HG02870 (cell line): ENCODE measurements around the gene COPE.
"Not testable (repeated sequence)": the region's sequence is repeated elsewhere in the genome, so short reads cannot be mapped to it uniquely, and the experiment has no call there.

Source experiments
- ATAC-seq: cut with Tn5 transposase; IDR thresholded peaks from one replicate; pipeline ENCODE4 v1.9.1; 2021; ENCODE audit warnings: mild to moderate bottlenecking, moderate library complexity; ENCODE audit not compliant: unreplicated experiment

Gene COPE

DNA sequence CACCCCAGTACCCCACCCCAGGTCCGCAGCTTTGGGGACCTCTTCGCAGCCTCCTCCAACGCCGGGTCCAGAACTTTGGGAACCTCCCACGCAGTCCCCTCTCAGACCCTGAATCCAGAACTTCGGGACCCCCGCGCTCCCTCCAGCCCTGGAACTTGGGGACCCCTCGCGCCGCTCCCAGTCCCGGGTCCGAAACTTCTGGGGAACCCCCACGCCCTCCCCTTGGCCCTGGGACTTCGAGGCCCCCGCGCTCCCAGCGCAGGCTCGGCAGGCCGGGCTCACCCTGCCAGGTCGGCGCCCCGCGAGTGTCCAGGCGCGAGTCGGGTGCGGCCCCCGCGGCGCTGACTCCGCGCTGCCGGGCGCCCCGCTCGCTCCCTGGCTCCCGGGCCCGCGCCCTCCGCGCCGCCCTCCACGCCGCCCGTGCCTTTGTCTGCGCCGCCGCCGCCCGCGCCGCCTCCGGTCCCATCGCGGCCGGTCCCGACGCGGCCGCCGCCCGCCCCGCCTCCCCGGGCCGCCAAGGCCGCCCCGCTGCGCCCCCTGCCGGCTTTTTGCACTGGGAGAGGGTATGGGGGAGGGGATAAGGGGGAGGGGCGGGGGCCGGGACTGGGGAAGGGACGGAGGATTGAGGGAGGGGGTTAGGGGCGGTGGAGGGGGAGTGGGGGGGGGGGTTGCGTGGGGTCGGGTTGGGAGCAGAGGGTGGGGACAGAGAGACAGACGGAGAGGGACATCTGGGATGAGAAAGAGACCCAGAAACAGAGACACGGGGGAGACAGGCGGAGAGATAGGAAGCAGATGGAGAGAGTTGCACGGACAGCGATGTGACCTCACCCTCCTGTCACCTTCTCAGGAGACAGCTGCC lies 21.8 kb upstream of the COPE start, which contains the start of gene HOMER3:
Gene HOMER3 (minus strand): TSS at position 449 of the 859 bp plus-strand sequence. CDS start 2,235 bp downstream, outside the sequence.
- no peak for ATAC-seq

DNA sequence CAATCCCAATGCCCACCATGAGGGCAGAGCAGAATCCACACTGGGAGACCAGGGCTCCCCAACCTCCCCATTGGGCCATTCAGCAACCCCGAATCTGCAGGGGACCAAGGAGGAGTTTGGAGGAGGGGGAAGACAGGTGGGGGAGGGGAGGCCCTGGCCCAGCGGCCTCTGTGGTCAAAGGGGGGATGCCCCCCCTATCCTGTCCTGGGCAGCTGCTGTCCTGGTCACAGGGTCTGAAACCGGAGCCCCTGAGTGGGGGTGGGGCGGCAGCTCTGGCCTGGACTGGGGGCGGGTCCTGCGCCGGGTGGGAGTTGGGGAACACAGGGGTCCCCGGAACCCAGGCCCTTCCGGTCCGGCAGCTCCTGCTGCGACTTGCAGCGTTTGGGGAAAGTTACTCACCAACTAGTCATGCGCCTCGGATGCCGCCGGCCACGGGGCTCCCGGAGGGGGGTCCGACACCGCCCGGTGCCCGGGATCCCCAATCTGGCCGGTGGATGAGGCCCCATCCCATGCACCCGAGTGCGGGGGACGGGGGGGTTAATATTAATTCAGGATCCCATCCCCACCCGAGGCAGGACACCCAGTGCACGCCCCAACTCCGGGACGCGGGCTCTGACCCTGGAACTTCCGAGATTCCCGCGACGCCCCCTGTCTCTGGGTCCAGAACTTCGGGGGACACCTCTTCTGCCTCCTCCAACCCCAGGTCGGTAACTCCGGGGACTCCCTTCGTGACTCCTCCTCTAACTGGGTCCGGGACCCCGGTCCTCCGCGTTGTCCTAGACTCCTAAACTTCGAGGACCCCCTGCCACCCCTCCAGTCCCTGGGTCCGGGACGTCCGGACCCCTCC lies 21.0 kb upstream of the COPE start:
- no peak for ATAC-seq

DNA sequence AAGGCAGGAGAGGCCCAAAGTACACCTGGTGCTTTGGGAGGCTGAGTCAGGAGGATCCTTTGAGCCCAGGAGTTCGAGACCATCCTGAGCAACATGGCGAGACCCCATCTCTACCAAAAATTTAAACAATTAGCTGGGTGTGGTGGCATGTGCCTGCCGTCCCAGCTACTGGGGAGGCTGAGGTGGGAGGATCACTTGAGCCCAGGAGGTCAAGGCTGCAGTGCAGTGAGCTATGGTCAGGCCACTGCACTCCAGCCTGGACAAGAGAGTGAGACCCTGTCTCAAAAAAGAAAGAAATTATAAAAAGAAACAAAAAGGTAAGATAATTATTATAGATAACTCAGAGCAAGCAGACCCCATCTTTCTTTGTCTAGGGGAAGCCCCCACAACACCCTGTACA lies 20.0 kb upstream of the COPE start:
- ATAC-seq: no peak

DNA sequence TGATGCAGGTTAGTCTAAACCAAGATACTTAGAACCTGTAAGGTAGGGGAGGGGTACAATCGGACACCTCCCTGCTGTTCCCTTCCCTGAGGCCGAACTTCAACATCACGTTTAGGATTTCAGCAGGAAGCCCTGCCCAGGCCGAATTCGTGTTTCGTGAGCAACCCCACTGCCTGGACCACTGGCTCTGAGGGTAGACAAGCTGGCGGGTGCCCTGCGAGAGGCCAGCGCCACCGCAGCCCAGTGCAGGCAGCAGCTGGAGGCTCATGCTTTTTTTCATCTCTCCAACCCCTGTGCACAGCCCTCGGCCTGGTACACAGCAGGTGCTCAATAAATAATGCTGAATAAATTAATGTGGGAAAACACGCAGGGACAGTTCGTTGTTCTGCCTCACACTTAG lies 14.1 kb upstream of the COPE start:
- no peak for ATAC-seq

DNA sequence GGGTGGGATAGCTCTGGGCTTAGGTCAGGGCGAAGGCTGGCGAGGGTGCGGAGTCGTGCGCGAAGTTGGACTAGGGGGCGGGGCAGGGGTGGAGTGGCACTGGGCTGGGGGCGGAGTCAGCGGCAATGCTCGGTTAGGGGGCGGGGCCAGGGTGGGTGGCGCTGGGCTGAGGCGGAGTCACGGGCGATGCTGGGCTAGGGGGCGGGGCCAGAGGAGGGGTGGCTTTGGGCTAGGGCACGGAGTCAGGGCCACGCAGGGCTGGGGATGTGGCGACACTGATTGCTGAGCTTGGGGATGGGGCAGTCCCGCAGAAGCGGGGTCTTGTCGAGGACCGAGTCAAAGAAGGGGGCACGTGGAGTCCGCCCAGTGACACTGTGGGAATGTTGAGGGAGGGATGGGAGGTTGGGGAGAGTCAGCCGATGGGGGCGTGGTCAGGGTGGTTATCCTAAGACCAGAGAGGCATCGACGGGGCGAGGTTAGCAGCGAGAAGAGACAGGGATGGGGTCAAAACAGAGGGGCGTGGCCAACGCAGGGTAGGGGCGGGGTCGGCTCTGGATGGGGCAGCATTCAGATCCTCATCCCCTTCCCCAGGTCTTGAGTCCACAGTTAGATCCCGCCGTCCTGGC lies 13.1 kb upstream of the COPE start:
- no peak for ATAC-seq

DNA sequence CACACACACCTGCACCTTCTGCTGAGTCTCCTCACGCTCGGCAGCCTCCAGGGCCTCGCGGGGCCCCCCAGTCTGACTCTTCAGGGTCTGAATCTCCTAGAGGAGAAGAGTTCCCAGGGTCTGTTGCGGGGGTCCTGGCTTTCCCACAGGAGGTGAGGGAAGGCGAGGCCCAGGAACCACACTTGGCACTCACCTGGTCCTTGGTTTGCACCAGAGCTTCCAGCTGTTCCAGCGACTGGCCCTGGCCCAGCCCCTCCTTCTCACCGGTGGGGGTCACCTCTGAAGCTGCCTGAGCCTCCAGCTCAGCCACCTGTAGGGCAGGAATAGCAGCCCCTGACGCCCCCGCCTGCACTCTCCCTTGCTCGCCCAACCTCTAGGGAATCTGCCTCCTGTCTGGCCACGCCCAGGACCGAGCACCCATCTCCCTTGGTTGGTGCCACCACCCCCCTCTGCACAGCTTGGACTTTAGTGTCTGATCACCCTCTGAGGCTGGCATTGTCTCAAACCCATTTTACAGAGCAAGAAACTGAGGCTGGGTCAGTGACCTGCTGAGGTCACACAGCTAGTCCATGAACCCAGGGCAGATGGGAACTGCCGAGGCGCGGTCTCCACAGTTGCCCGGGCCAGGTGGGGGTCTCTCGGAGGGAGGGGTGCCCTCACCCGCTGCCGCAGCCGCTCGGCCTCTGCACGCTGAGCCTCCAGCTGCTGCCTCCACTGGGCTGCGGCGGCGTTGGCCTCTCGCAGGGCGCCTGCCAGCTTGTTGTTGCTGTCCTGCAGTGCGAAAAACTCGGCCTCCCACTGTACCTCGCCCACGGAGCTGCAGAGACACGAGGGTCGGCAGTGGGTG lies 12.4 kb upstream of the COPE start:
- ATAC-seq: no peak

DNA sequence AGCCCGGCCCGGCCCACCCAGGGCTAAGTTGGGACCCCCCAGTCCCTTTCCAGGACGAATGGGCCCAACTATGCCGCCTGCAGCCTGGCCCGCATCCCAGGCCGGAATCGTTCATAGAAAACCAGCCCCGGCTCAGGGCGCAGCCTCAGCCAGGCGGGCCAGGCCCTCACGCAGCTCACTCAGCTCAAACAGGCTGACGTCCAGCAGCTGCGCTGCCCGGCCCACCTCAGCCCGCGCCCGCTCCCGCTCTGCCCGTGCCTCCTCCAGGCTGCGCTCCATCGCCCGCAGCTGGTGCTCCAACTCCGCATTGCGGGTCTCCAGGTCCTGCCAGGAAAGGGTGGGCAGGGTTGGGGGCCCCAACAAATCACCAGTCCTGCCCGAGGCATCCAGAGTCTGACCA lies 10.1 kb upstream of the COPE start:
- no peak for ATAC-seq

DNA sequence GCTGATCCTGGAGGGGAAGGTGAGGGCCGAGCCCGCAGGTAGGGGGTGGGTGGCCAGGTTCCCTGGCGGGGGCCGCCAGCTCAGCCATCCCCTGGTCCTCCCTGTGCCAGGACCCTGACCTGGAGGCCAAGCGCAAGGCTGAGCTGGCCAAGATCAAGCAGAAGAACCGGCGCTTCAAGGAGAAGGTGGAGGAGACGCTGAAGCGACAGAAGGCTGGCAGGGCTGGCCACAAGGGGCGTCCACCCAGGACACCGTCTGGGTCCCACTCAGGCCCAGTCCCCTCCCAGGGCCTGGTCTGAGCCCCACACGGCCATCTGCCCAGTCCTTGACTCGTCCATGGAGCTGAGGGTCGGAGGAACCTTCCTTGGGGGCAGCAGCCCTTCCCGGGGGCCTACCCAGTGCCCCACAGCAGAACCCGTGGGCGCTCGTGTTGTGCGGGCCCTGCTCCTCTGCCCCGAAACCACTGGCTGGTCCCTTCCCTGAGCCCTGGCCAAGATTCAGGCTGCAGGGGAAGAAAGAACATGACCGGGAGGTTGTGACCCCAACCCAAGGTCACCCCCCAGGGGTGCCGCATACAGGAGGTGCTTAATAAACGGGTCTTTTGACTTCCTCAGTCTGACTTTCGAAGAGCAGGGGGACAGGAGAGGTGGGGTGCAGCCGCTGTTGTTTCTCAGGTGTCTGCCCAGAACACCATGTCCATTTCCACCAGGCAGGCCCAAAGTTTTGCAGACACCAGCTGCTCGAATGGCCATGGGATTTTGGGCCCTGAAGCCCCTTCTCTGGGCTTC lies 9.0 kb upstream of the COPE start:
- no peak for ATAC-seq

DNA sequence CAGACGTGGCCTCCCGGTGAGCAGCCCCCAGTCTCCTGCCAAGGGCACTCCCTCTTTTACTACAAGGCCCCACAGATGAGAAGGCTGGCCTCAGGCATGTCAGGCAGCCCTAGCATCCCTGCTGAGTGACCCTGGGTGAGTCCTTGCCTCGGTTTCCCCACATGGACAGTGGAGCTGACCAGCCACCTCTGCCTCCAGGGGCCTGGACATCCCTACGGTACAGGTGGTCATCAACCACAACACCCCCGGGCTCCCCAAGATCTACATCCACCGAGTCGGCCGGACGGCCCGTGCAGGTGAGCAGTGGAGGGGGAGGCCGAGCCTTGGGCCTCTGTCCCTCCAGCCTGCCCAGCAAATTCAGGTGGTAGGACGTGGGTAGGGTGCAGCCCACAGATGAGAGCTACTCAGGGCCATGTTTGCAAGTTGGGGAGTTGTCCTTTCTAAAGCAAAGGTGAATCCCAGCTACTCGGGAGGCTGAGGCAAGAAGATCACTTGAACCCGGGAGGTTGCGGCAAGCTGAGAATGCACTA lies 5.6 kb upstream of the COPE start:
- ATAC-seq: no peak

DNA sequence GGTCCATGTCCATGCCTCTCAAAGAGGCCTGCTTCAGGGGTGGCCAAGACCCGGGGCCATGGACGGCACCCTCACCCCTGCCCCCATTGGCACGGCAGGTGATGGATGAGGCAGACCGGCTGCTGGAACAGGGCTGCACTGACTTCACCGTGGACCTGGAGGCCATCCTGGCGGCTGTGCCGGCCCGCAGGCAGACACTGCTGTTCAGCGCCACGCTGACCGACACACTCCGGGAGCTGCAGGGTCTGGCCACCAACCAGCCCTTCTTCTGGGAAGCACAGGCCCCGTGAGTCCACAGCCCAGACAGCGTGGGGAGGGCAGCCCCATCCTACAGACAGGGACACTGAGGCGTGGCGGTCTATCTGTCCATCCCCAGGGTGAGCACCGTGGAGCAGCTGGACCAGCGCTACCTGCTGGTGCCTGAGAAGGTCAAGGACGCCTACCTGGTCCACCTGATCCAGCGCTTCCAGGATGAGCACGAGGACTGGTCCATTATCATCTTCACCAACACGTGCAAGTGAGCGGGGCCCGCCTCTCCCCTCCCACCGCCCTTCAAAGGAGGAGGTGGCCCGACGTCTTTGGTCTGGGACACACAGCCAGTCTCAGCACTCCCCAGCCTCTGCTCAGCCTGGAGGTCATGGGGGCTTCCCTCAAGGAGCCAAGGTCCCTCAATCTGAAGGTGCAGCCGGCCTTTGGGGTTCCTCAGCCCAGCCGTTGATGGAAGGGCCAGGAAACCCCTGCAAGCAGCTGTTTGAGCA lies 3.2 kb upstream of the COPE start:
- no peak for ATAC-seq

DNA sequence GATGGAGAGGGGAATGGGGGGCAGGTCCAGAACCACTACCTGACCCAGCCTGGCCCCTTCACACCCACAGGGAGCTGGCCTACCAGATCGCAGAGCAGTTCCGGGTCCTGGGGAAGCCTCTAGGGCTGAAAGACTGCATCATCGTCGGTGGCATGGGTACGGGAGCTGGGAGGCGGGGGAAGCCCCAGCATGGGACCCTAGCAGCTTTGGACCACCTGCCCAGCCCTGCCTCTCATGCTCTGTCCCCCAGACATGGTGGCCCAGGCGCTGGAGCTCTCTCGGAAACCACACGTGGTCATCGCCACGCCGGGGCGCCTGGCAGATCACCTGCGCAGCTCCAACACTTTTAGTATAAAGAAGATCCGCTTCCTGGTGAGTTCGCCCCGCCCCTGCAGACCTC lies 2.4 kb upstream of the COPE start:
- ATAC-seq: no peak

DNA sequence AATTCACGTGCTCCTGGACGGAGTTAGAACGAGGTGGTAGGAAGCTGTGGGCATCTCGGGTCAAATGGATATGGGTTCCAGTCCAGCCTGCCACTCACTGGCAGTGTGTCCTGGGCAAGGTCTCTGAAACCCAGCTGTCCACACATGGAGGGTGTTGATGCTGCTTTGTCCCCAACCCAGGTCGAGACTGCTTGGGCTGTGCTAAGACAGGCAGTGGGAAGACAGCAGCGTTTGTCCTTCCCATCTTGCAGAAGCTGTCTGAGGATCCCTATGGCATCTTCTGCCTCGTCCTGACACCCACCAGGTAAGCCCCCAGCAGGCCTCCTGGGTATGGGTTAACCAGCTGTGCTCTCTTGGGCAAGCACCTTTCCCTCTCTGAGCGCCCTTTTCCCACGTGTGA lies 1.2 kb upstream of the COPE start:
- no peak for ATAC-seq

DNA sequence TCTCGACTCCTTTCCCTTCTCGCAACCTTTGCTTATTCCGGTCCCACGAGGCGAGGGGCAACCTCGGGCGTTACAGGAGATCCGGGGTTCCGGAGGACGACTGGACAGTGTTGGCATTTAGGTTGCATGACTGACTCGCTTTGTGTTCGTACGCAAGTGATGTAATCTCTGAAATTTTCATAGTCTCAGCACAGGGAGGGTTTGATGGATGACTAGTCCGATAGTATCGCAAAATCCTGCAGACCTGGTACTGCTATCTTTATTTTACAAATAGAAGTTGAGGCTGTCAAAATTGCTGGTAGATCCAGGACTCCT lies 670 bp upstream of the COPE start:
- ATAC-seq: no peak

DNA sequence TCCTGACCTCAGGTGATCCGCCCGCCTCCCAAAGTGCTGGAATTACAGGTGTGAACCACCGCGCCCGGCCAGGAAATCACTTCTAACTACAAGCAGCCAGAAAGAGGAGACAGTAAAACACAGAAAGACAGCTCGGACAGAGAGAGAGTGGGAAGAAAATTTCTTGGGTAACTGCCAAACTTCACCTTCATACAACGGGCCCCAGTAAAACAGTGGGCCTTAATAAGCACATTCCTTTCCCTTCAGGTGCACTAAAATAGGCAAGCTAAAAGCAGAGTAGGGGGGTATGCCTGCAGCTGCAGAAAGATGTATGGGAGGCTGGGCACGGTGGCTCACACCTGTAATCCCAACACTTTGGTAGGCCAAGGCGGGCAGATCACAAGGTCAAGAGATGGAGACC lies 1.6 kb downstream of the COPE start:
- not testable (repeated sequence) for ATAC-seq

DNA sequence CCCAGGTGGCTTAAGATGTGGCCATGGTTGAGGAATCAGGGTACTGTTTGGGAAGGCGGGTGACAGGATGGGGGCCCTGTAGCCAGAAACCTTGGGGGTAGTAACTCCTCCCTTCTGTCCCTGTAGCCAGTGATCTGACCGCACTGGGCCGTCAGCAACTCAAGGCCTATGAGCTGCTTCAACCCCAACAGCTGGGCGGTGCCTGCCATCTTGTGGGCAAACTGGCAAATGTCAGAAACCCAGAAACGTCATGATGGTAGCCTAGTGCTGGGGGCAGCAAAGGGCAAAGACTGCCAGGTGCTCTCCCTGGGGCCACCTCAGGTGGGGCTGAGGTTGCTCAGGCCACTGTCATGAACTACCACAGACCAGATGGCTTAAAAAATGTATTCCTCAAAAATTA lies 3.5 kb downstream of the COPE start:
- no peak for ATAC-seq

DNA sequence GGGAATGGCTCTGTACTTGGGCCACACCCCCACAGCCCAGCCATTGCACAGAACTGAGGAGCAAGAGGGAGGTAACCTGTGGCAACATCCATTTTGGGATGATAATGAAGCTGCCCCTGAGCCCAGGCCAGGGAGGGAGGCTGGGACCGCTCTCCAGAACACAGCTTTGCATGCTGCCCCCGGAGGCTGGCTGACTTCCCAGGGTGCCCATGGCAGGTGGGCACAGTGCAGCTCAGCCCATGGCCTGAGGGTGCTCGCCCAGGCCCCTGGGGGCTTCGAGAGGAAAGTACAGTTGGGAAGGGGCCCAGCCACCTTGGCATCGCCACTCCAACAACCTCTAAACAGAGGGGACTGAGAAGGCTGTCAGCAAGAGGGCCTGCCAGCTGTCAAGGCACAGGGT lies 5.7 kb downstream of the COPE start:
- no peak for ATAC-seq

DNA sequence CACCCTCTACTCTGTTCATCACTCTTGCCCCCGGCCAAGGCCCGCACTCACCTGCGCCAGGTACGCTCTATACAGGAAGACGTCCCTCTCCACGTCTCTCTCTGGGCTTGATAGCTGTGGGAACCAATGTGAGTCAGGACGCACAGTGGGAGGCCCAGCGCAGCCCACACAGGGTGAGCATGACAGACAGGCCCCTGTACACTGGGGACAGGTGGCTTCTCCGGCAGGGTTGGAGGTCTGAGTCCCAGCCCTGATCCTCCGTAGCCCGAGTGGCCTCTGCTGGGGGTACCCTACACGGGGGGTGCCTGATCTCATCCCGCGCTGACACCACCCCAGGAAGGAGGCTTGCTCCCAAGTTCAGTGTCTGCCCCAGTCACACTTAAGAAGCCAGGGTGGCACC lies 6.3 kb downstream of the COPE start:
- ATAC-seq: no peak

DNA sequence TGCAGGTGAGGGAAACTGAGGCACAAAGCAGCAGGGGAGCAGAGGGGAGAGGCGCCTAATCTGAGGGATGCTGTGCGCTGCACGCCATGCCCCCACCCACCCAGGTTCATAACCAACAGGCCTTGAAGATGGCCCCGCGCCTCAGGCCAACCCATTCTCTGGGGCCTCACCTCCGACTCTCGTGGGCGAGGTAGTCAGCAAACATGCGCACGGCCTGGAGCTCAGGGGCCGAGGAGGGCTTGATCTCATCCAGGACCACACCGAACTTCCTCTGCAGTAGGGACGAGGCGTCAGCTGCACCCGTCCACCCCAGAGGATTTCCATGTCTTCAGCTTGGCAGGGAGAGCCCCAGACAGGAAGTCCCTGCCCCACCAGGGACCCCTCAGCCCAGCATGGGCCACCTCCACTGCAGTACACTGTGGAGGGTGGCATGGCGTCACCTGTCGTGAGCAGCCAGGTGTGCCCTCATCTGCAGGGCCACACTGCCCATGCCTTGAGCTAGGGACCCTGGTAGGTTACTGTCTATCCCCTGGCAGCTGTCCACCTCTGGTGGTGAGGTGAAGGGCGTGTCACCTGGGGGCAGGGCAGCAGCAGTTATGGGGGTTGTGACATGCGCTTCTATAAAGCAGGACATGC lies 8.3 kb downstream of the COPE start:
- no peak for ATAC-seq

DNA sequence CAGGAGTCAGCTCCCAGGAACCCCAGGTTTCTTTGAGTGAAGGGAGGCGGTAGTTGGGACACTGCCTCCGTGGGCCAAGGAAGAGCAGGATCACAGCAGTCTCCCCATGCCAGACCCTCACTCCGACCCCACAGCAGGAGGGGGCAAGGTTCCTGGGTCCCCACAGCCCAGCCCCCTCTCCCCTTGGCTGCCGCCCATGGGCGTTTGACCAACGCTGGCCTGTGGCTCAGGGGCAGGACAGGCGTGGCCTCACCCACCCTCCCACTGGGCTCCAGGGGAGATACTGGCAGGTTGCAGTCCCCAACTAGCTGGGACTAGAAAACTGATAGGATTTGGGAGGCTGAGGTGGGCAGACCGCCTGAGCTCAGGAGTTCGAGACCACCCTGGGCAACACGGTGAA lies 9.2 kb downstream of the COPE start:
- no peak for ATAC-seq
